Activated T-cell treated with anti-CD3 and anti-CD28 coated beads, Interleukin-2, amount 50 U/mL, for 24 hours (primary cell): ENCODE measurements around the gene PPM1K.

Experiments
- DNase-seq: peaks from one replicate; pipeline ENCODE4 v3.0.0-alpha.2; 2020
- H3K27ac Mint-ChIP-seq: 2 replicates; pipeline ENCODE4 v1.8.0; 2020; ENCODE audit warnings: mild to moderate bottlenecking, mixed read lengths
- H3K27me3 Mint-ChIP-seq: 2 replicates; pipeline ENCODE4 v1.8.0; 2020; ENCODE audit warnings: mixed read lengths
- H3K36me3 Mint-ChIP-seq: 2 replicates; pipeline ENCODE4 v1.8.0; 2020; ENCODE audit warnings: low read depth, mixed read lengths
- H3K4me1 Mint-ChIP-seq: 2 replicates; pipeline ENCODE4 v1.8.0; 2020; ENCODE audit warnings: low read depth, mixed read lengths
- H3K4me3 Mint-ChIP-seq: 2 replicates; pipeline ENCODE4 v1.8.0; 2020; ENCODE audit warnings: mild to moderate bottlenecking, moderate library complexity, mixed read lengths
- H3K9me3 Mint-ChIP-seq: 2 replicates; pipeline ENCODE4 v1.8.0; 2020; ENCODE audit warnings: mixed read lengths

PPM1K gene

GRCh38 chr4:88216395-88216794 is 68.0 kb downstream of the PPM1K start:
- H3K9me3 Mint-ChIP-seq: no peaks in the 10 kb centered on the region

DNA sequence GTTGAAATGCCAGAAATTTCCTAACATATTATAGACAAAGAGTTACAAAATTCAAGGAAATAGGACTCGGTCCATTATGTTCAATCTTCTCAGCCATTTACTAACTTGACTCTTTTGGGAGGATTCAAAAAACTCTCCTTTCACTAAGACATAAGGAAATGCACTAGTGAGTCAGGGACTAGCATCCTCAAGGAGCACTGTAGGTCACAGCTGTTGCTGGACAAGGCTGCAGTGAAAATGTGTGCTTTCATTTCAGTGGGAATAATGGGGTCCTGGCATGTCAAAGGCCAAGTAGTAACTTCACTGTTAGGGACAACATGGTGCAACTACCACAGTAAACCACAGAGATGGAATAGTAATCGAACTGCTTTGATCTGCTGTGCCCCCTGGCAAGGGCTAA is 69.0 kb downstream of the PPM1K start:
- H3K4me1 Mint-ChIP-seq: peaks cover 4% of the 10 kb centered on the region
- H3K4me3 Mint-ChIP-seq: no peak overlapping the region
- no peak for DNase-seq
- H3K9me3 Mint-ChIP-seq: no peaks in the 10 kb centered on the region
- no peaks in the 10 kb centered on the region for H3K27me3 Mint-ChIP-seq
- no peaks in the 10 kb centered on the region for H3K36me3 Mint-ChIP-seq
- no peak overlapping the region for H3K27ac Mint-ChIP-seq

More at GRCh38 chr4:88216395-88216794, 68.0 kb downstream of the PPM1K start:
- H3K4me3 Mint-ChIP-seq: no peak overlapping the region
- no peak overlapping the region for H3K27ac Mint-ChIP-seq
- H3K36me3 Mint-ChIP-seq: no peaks in the 10 kb centered on the region
- peaks cover 4% of the 10 kb centered on the region for H3K4me1 Mint-ChIP-seq
- DNase-seq: no peak
- no peaks in the 10 kb centered on the region for H3K27me3 Mint-ChIP-seq

- Mint-ChIP-seq H3K9me3 (no peaks in the 10 kb centered on the region), H3K4me3 (no peak overlapping the region), H3K27ac (no peak overlapping the region), H3K4me1 (no peaks in the 10 kb centered on the region), H3K36me3 (no peaks in the 10 kb centered on the region), H3K27me3 (no peaks in the 10 kb centered on the region)
- DNase-seq: no peak
Measured at GRCh38 chr4:88212253-88212561, 72.2 kb downstream of the PPM1K start.

GRCh38 chr4:88211473-88212252 is 72.7 kb downstream of the PPM1K start:
- Mint-ChIP-seq H3K4me3 (no peak overlapping the region), H3K27me3 (no peaks in the 10 kb centered on the region), H3K36me3 (no peaks in the 10 kb centered on the region), H3K9me3 (no peaks in the 10 kb centered on the region), H3K27ac (no peak overlapping the region), H3K4me1 (no peaks in the 10 kb centered on the region)
- no peak for DNase-seq

- H3K4me1 Mint-ChIP-seq: no peaks in the 10 kb centered on the region
- no peak overlapping the region for H3K4me3 Mint-ChIP-seq
- no peaks in the 10 kb centered on the region for H3K36me3 Mint-ChIP-seq
- DNase-seq: no peak
- no peaks in the 10 kb centered on the region for H3K27me3 Mint-ChIP-seq
- no peak overlapping the region for H3K27ac Mint-ChIP-seq
- no peaks in the 10 kb centered on the region for H3K9me3 Mint-ChIP-seq
Measured at GRCh38 chr4:88208156-88208555, 76.2 kb downstream of the PPM1K start.
